Kidney glomerular epithelial cell (primary cell): ENCODE results near the gene CXCL5.

Source experiments
- DNase-seq: peaks from one replicate; lab custom pipeline; 2025; lab: John Stamatoyannopoulos, UW

CXCL5 gene

DNA sequence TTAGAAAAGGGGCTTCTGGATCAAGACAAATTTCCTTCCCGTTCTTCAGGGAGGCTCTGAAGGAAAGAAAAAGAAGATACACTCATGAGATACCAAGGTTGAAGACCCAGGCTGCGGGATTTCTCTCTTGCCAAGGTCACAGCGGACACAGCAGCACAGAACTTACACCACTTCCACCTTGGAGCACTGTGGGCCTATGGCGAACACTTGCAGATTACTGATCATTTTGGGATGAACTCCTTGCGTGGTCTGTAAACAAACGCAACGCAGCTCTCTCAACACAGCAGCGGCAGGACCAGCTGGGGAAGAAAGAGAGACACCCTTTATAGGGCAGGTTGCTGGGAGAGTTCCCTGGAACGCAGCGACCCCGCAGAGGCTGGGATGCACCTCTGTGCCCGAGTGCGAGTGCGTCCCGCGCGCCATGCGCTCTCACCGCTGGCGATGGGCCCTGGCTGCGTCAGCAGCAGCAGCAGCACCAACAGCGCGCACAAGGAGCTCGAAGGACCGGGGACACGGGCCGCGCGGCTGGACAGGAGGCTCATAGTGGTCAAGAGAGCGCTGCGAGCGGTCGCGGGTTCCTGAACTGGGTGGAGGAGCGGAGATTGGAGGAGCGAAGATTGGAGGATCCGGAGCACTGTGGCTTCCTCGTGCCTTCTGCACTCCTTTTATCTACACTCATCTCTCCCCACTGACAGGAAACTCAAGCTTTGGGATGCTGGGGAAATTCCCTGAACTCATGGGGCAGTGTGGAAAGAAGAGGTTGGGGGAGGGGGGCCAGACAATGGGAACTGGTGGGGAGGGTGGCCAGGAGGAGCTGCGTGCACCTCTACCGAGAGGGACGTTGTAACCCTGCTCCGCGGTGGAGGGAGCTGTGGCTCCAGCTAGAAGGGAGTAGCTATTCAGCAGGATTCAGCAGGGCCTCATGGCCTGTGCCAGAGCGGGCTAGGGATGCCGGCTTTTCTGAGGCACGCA lies at the start of gene CXCL5:
Gene CXCL5, minus strand, starts transcription at position 638 of the 972 bp plus-strand sequence. Its CDS starts 96 bp downstream, at position 542.
- no peak for DNase-seq

DNA sequence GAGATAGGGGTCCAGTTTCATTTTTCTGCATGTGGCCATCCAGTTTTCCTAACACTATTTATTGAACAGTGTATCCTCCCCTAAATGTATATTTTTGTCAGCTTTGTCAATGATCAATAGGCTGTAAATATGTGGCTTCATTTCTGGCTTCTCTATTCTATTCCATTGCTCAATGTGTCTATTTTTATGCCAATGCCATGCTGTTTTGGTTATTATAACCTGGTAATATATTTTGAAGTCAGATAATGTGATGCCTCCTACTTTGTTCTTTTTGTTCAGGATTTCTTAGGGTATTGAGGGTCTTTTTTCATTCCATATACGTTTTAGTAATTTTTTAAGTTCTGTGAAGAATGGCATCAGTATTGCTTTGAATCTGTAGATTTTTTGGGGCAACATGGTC lies 48.7 kb upstream of the CXCL5 start:
- no peak for DNase-seq

- DNase-seq = no peak
Observed at GRCh38 chr4:74045772-74046171, 47.3 kb upstream of the CXCL5 start.

DNA sequence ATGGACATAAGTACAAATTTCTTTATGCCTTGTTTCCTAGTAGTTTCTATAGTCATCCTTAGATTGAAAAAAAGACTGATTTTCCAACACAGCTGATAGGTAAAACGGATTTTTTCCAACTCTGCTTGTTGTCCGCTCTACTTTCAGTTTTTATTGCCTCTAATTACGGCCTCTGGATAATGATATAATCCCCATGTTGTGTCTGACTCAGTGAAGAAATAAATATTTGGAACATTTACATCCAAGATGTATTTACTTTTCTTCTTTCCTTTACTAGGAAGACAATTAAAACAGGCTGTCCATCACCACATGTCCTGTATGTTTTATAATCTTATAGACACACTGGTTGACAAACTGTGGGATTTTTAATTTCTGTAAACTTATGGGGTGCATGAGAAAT lies 46.8 kb upstream of the CXCL5 start:
- DNase-seq = no peak

GRCh38 chr4:74044677-74045076 lies 46.2 kb upstream of the CXCL5 start:
- DNase-seq = peak; percentile 11

- DNase-seq = no peak
Observed at GRCh38 chr4:74042681-74043080, 44.2 kb upstream of the CXCL5 start.

DNA sequence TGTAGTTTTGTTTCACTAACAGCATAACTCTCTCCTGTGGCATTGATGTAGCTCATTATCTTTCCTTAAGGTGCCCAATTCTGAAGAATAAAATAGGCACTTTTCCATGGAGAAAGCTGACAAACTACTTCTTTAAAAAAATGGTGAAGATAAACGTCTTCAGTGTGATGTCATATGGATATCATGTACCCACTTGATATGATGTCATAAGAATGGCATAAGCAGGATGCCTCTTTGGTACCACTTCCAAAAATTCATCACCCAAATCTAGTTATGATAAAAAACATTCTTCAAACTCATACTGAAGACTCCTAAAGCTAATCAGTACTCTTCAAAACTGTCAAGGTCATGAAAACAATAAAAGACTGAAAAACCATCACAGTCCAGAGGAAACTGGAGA lies 42.9 kb upstream of the CXCL5 start:
- no peak for DNase-seq

GRCh38 chr4:74039315-74039763 lies 40.9 kb upstream of the CXCL5 start:
- no peak for DNase-seq

- DNase-seq = peak; percentile 71
Observed at GRCh38 chr4:74038425-74039314, 40.2 kb upstream of the CXCL5 start, which contains the start of gene CXCL3. CXCL3 (minus strand) TSS chr4:74038689; CDS start chr4:74038611, 78 bp downstream.

DNA sequence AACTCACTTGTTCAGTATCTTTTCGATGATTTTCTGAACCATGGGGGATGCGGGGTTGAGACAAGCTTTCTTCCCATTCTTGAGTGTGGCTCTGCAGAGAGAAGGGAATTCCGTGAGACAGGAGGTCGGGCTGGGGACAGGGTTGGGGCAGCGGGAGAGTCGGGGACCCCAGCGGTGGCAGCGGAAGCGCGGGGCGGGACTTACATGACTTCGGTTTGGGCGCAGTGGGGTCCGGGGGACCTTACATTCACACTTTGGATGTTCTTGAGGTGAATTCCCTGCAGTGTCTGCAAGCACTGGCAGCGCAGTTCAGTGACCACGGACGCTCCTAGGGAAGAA lies 39.6 kb upstream of the CXCL5 start:
- no peak for DNase-seq

- DNase-seq = no peak
Observed at GRCh38 chr4:74037076-74037955, 38.8 kb upstream of the CXCL5 start.

DNA sequence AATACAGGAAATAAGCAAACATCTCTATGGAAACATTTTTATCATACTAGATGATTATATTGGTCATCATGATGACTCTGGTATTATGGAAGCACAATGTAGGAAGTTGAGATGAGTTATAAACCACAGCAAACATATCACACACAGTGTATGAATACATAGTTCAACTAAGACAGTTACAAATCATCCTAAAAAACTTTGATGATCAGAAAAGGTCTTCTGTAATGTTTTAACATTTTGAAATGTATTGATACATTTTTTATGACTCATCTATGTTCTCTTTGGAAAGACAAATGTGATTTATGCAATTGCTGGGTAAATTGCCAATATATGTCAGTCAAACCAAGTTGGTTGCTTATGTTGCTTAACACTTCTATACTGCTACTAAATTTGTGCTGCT lies 35.3 kb upstream of the CXCL5 start:
- no peak for DNase-seq

GRCh38 chr4:74032064-74032463 lies 33.6 kb upstream of the CXCL5 start:
- no peak for DNase-seq

GRCh38 chr4:74031576-74031975 lies 33.1 kb upstream of the CXCL5 start:
- DNase-seq = no peak

DNA sequence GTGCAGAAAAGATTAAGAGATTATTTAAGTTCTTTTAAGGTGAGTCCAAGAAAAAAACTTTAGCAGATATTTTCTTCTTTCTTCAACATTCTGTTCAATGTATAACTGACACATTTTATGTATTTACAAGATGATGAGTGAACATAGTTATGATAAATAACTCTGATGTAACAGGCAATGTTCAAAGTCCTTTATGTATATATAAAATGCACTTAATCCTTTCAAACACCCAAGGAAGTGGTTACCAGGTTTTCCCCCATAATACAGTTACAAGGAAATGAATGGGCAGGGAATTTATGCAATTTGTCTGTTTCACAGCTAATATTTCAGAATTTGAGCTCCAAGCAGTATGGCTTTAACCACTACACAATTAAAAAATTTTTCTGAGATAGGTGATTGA lies 31.8 kb upstream of the CXCL5 start:
- DNase-seq = no peak

DNA sequence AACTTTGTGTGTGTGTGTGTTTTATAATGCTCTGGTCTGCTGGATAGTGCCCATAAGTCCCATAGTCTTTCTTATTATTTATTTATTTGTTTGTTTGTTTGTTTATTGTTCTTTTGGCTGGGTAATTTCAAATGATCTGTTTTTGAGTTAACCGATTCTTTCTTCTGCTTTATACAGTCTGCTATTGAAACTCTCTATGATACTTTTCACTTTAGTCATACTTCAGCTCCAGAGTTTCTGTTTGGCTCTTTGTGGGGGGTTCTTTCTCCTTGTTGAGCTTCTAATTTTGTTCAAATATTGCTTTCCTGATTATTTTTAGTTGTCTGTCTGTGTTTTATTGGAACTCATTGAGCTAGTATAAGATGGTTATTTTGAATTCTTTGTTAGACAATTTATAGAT lies 30.0 kb upstream of the CXCL5 start:
- no peak for DNase-seq

DNA sequence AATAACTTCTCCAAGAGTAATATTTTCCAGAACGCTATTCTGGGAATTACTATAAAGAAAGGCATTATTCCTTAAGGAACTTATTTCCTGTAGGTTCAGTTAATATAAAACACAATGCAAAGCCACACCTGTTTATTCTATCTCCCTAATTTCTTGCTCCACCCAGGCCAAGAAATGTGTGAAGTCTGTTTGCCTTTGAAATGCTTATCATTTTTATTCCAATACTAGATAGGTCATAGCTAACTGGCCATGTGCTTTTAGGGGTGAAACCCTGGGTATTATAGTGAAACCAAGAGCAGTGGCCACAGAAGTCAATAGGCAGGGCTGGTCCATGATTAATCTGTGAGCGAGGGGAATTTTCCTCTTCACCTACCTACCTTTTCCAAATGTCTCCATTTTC lies 25.2 kb upstream of the CXCL5 start:
- DNase-seq = no peak

GRCh38 chr4:74021601-74022000 lies 23.1 kb upstream of the CXCL5 start:
- no peak for DNase-seq

DNA sequence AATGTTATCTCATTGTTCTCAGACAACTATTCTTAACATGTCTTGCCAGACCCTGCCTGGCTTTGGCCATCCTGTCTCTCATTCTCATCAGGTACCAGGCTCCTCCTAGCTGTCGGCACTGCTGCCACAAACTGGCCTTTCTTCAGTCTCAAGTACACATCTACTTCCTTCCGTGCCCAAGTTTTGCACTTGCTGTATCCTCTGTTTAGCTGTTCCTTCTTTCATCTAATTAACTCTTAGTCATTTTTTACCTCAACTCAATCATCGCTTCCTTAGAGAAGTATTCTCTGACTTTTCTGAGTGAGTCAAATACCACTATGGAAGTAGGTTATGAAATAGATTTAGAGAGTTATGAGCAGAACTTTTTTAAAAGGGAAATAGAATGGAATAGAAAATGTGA lies 20.3 kb upstream of the CXCL5 start:
- no peak for DNase-seq

DNA sequence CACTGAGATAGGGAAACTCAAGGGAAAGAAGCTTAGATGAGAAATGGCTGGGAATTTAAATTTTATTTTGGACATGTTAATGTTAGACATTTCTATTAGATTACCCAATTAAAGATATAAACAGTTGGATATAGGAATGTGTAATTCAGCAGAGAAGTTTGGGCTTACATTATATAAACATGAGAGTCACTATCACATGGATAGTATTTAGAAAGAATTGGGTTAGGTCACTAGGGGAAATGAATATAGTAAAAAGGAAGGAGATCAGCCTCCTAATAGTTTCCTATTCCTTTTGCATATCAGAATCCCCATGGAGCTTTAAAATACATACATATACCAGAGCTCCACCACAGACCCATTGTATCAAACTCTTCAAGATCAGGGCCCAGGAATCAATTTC lies 19.6 kb upstream of the CXCL5 start:
- DNase-seq = no peak

DNA sequence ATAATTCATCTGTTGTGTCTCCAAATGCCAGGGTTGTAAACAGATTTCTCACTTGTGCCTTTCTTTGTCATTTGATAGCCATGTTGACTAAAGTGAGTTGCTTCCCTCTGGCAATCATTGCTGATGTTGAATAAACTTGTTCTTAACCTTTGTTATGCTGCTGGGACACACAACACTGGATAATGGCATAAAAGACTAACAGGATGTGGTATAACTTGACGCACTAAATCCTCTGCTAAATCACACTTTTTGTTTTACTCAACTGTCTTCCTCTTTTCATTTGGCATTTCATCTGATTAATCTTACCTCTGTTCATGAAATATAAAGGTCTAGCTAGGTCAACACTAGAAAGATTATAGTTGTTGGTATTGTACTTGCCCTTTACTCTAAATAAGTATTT lies 17.6 kb upstream of the CXCL5 start:
- no peak for DNase-seq
